Liver (tissue), 9 donors: ENCODE results near the gene INPP4B. TPM values are rescaled to one million over a fixed set of nuclear protein-coding genes. Genes with fewer than 3 reads are reported as not detected.

Experiments used
- DNase-seq: peaks from one replicate; pipeline ENCODE4 v3.0.0-alpha.2; 2017; ENCODE audit warnings: low spot score
- H3K27ac ChIP-seq, 2 donors: one replicate each; pipeline ENCODE4 v1.7.0; 2013; ENCODE audit warnings: inconsistent platforms in 2 of 2, low read length in 2 of 2, control low read depth in 1 of 2, low read depth in 1 of 2, mild to moderate bottlenecking in 1 of 2
- H3K27me3 ChIP-seq, 4 donors: one replicate each; pipeline versions ENCODE4 v1.6.1 to v1.7.0; 2013; ENCODE audit warnings: low read length in 3 of 4, inconsistent platforms in 1 of 4, mild to moderate bottlenecking in 1 of 4, moderate library complexity in 1 of 4; ENCODE audit not compliant: control insufficient read depth in 4 of 4, insufficient read depth in 4 of 4
- H3K36me3 ChIP-seq, 4 donors: one replicate each; pipeline versions ENCODE4 v1.6.1 to v1.7.0; 2013; ENCODE audit warnings: low read length in 3 of 4, mild to moderate bottlenecking in 3 of 4, low read depth in 1 of 4, moderate library complexity in 1 of 4; ENCODE audit not compliant: control insufficient read depth in 4 of 4, insufficient read depth in 3 of 4
- H3K4me1 ChIP-seq, 4 donors: one replicate each; pipeline versions ENCODE4 v1.6.1 to v1.7.0; 2013; ENCODE audit warnings: low read length in 3 of 4, mild to moderate bottlenecking in 3 of 4, moderate library complexity in 1 of 4; ENCODE audit not compliant: control insufficient read depth in 4 of 4, insufficient read depth in 4 of 4
- H3K4me3 ChIP-seq, 3 donors: one replicate each; pipeline versions ENCODE4 v1.6.1 to v1.7.0; 2013; ENCODE audit warnings: low read length in 3 of 3, control low read depth in 1 of 3, low read depth in 1 of 3, mild to moderate bottlenecking in 1 of 3
- H3K9ac ChIP-seq, 2 donors: one replicate each; pipeline ENCODE4 v1.7.0; 2013; ENCODE audit warnings: low read length in 2 of 2, mild to moderate bottlenecking in 2 of 2, moderate library complexity in 2 of 2, control low read depth in 1 of 2, low read depth in 1 of 2
- H3K9me3 ChIP-seq, 4 donors: one replicate each; pipeline versions ENCODE4 v1.6.1 to v1.7.0; 2013; ENCODE audit warnings: low read length in 3 of 4; ENCODE audit not compliant: control insufficient read depth in 4 of 4
- ATF3 ChIP-seq: IDR thresholded peaks from 2 replicates; pipeline ENCODE4 v1.6.1; 2016; ENCODE audit warnings: antibody characterized with exemption
- CTCF ChIP-seq: fragments of 150-350 bp; IDR thresholded peaks from 2 replicates; pipeline ENCODE4 v1.5.1; 2017; ENCODE audit warnings: improper control_type of control experiment, low read depth, low read length; ENCODE audit not compliant: missing input control
- EGR1 ChIP-seq, 2 donors: IDR thresholded peaks; 2 replicates each; pipeline ENCODE4 v1.6.1; 2016 to 2018; ENCODE audit warnings: antibody characterized with exemption in 2 of 2, low read depth in 2 of 2
- FOXA1 ChIP-seq: IDR thresholded peaks from 2 replicates; pipeline ENCODE4 v1.6.1; 2016; ENCODE audit warnings: antibody characterized with exemption
- FOXA2 ChIP-seq: IDR thresholded peaks from 2 replicates; pipeline ENCODE4 v1.6.1; 2016; ENCODE audit warnings: antibody characterized with exemption
- GABPA ChIP-seq, 2 donors: IDR thresholded peaks in 1 of 2; conservative IDR thresholded peaks in 1 of 2; 2 replicates each; pipeline ENCODE4 v1.6.1; 2016; ENCODE audit warnings: antibody characterized with exemption in 2 of 2, mild to moderate bottlenecking in 1 of 2, moderate library complexity in 1 of 2
- HNF4A ChIP-seq, 2 donors: conservative IDR thresholded peaks; 2 replicates each; pipeline ENCODE4 v1.6.1; 2016; ENCODE audit warnings: antibody characterized with exemption in 2 of 2, mild to moderate bottlenecking in 2 of 2
- HNF4G ChIP-seq: IDR thresholded peaks from 2 replicates; pipeline ENCODE4 v1.6.1; 2016; ENCODE audit warnings: antibody characterized with exemption
- MAX ChIP-seq: IDR thresholded peaks from 2 replicates; pipeline ENCODE4 v1.6.1; 2016; ENCODE audit warnings: antibody characterized with exemption
- REST ChIP-seq: IDR thresholded peaks from 2 replicates; pipeline ENCODE4 v1.6.1; 2016; ENCODE audit warnings: antibody characterized with exemption, mild to moderate bottlenecking
- SP1 ChIP-seq: IDR thresholded peaks from 2 replicates; pipeline ENCODE4 v1.6.1; 2018; ENCODE audit warnings: antibody characterized with exemption, mild to moderate bottlenecking
- TAF1 ChIP-seq: conservative IDR thresholded peaks from 2 replicates; pipeline ENCODE4 v1.6.1; 2016; ENCODE audit warnings: antibody characterized with exemption, mild to moderate bottlenecking
- ZBTB33 ChIP-seq: IDR thresholded peaks from 2 replicates; pipeline ENCODE4 v1.6.1; 2016; ENCODE audit warnings: antibody characterized with exemption
- WGBS: extraction: QIAGEN DNeasy Blood & Tissue Kit; methylation state at CpG from one replicate; pipeline ENCODE4 v1.1.7; 2013; 5-methylcytosine and 5-hydroxymethylcytosine counted together
- polyA plus RNA-seq, 2 donors: library from polyadenylated mRNA; stranded (reverse) in 1 of 2; unstranded in 1 of 2; fragments of 200-250 nt in 1 of 2; fragments of >200 nt in 1 of 2; fragmentation: Nextera tagmentation in 1 of 2; extraction: Ambion mirVana in 1 of 2; gene quantifications; one replicate each; pipeline versions ENCODE4 v1.2.1 to v1.2.3, GENCODE V29; 2013 to 2015
- total RNA-seq, 2 donors: library from RNA; depleted of rRNA; stranded (reverse); fragments of >200 nt; gene quantifications; one replicate each; pipeline ENCODE4 v1.2.3, GENCODE V29; 2014
- donor health status: healthy.
- donor health status: healthy.
- donor health status: healthy.
- donor health status: healthy.
- donor health status: healthy.

The INPP4B gene
- total and polyA plus RNA-seq, 4 donors, result 0.43 to 2.8 (median 1.6) TPM

GRCh38 chr4:142065086-142065647 is 780.9 kb downstream of the INPP4B start (continued):
- no peak for TF ChIP-seq ZBTB33

- H3K9ac ChIP-seq, result no peak overlapping the region
Observed at GRCh38 chr4:142064181-142064580, 781.9 kb downstream of the INPP4B start.

More at GRCh38 chr4:142064181-142064580, 781.9 kb downstream of the INPP4B start:
- no peak overlapping the region for H3K27ac ChIP-seq
- TF ChIP-seq SP1, result no peak
- TF ChIP-seq HNF4G, result no peak
- no peak for TF ChIP-seq ATF3
- TF ChIP-seq FOXA2, result no peak
- TF ChIP-seq REST, result no peak
- TF ChIP-seq EGR1 (IDR thresholded peaks at IDR 0.05; ENCODE audit: low read depth in 2 of 2), result no peak
- no peak for TF ChIP-seq GABPA (IDR thresholded peaks at IDR 0.05 in 1 of 2, conservative IDR thresholded peaks at IDR 0.05 in 1 of 2)
- TF ChIP-seq FOXA1, result no peak
- no peak for TF ChIP-seq CTCF
- TF ChIP-seq TAF1, result no peak
- TF ChIP-seq HNF4A (conservative IDR thresholded peaks at IDR 0.05), result no peak
- TF ChIP-seq MAX, result no peak
- no peak for DNase-seq
- H3K4me1 ChIP-seq, result no peaks in the 10 kb centered on the region
- 71% methylated on average over 1 of the region's 1 CpG for WGBS
- peaks cover 0 to 2% (median 0%) of the 10 kb centered on the region in 4 donors for H3K9me3 ChIP-seq
- no peaks in the 10 kb centered on the region for H3K36me3 ChIP-seq
- H3K27me3 ChIP-seq, result no peaks in the 10 kb centered on the region
- no peak overlapping the region for H3K4me3 ChIP-seq
